OCI-LY1 (cell line): ENCODE data around the gene OR9Q1.

Experiments used
- H2AFZ ChIP-seq: fragments of 200-600 bp; sonication (generic), shearing (Covaris generic); 2 replicates; pipeline ENCODE4 v1.6.0; 2014; ENCODE audit warnings: antibody characterized with exemption, mild to moderate bottlenecking, low read length
- H3F3A ChIP-seq: fragments of 200-600 bp; sonication (generic), shearing (Covaris generic); 2 replicates; pipeline ENCODE4 v1.6.0; 2014; ENCODE audit warnings: mild to moderate bottlenecking, antibody characterized with exemption, low read length, moderate library complexity; ENCODE audit not compliant: insufficient read depth
- H3K27ac ChIP-seq: fragments of 200-600 bp; sonication (generic); 2 replicates; pipeline ENCODE4 v1.5.1; 2014; ENCODE audit warnings: low read length, mixed run types, mild to moderate bottlenecking, low read depth; ENCODE audit not compliant: poor library complexity, severe bottlenecking
- H3K27me3 ChIP-seq: fragments of 200-600 bp; sonication (generic); 2 replicates; pipeline ENCODE4 v1.6.0; 2014; ENCODE audit warnings: antibody characterized with exemption, mild to moderate bottlenecking, low read length, moderate library complexity; ENCODE audit not compliant: insufficient read depth
- H3K36me3 ChIP-seq: fragments of 200-600 bp; sonication (generic); 2 replicates; pipeline ENCODE4 v1.6.1; 2014; ENCODE audit warnings: mild to moderate bottlenecking, antibody characterized with exemption, low read length, moderate library complexity, mixed read lengths; ENCODE audit not compliant: insufficient read depth
- H3K4me1 ChIP-seq: fragments of 200-600 bp; sonication (generic); 2 replicates; pipeline ENCODE4 v1.5.1; 2014; ENCODE audit warnings: mild to moderate bottlenecking, low read length, moderate library complexity; ENCODE audit not compliant: insufficient read depth, severe bottlenecking
- H3K4me2 ChIP-seq: fragments of 200-600 bp; sonication (generic), shearing (Covaris generic); 2 replicates; pipeline ENCODE4 v1.6.1; 2014; ENCODE audit warnings: low read length
- H3K4me3 ChIP-seq: fragments of 200-600 bp; sonication (generic); 2 replicates; pipeline ENCODE4 v1.5.1; 2014; ENCODE audit warnings: low read length, low read depth, mild to moderate bottlenecking, mixed read lengths; ENCODE audit not compliant: poor library complexity, severe bottlenecking
- H3K79me2 ChIP-seq: fragments of 200-600 bp; shearing (Covaris generic); 2 replicates; pipeline ENCODE4 v1.6.1; 2016; ENCODE audit warnings: mixed run types, low read length, mixed read lengths; ENCODE audit not compliant: insufficient read depth
- H3K9ac ChIP-seq: fragments of 200-600 bp; sonication (generic), shearing (Covaris generic); 2 replicates; pipeline ENCODE4 v1.6.1; 2014; ENCODE audit warnings: mild to moderate bottlenecking, low read length, mixed read lengths
- H3K9me2 ChIP-seq: fragments of 200-600 bp; sonication (generic), shearing (Covaris generic); 2 replicates; pipeline ENCODE4 v1.6.1; 2014; ENCODE audit warnings: low read depth, mild to moderate bottlenecking, low read length, mixed read lengths
- H3K9me3 ChIP-seq: fragments of 200-600 bp; shearing (Covaris generic); 2 replicates; pipeline ENCODE4 v1.6.1; 2014; ENCODE audit warnings: low read length, mixed read lengths
- H4K20me1 ChIP-seq: fragments of 200-600 bp; sonication (generic), shearing (Covaris generic); 2 replicates; pipeline ENCODE4 v1.6.0; 2016; ENCODE audit warnings: mild to moderate bottlenecking, low read length; ENCODE audit not compliant: insufficient read depth
- EZH2 ChIP-seq: fragments of 200-600 bp; sonication (generic), shearing (Covaris generic); IDR thresholded peaks from 2 replicates; pipeline ENCODE4 v1.8.0; 2017; ENCODE audit warnings: borderline replicate concordance, mixed run types, mild to moderate bottlenecking, antibody characterized with exemption, low read length, moderate library complexity, mixed read lengths
- TF ChIP-seq, protein P1 (sequence below): fragments of 200-600 bp; sonication (generic), shearing (Covaris generic); IDR thresholded peaks from 2 replicates; pipeline ENCODE4 v1.5.1; 2017; ENCODE audit warnings: mild to moderate bottlenecking, antibody characterized with exemption, low read length, moderate library complexity, mixed read lengths

The OR9Q1 gene

DNA sequence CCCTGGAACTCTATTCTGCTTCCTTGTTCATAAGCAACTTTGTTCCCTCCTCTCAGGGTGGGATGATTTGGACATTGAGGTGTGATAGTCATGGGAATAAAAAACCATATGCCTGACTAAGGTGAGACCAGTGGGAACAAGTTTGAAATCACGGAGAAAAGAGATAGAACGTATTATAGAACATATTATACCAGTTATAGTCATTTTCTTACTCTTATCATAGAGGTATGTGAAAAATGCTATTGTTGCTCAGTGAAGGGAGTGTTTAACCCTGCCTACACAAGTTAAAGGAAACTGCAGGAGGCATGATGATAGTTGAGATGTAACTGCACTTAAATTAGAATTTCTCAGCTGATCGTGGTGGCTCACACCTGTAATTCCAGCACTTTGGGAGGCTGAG, 22.6 kb downstream of the OR9Q1 start:
- H3K27me3 ChIP-seq: no peaks in the 10 kb centered on the region
- no peaks in the 10 kb centered on the region for H3K79me2 ChIP-seq
- H3K9me2 ChIP-seq: no peaks in the 10 kb centered on the region
- H3K36me3 ChIP-seq: no peaks in the 10 kb centered on the region
- H3K9ac ChIP-seq: no peak overlapping the region
- H3K4me2 ChIP-seq: no peak overlapping the region
- H3F3A ChIP-seq: no peaks in the 10 kb centered on the region
- H4K20me1 ChIP-seq: no peaks in the 10 kb centered on the region
- no peaks in the 10 kb centered on the region for H3K9me3 ChIP-seq
- no peak overlapping the region for H2AFZ ChIP-seq
- no peak overlapping the region for H3K4me3 ChIP-seq
- no peak overlapping the region for H3K27ac ChIP-seq
- TF ChIP-seq EZH2: no peak
- TF ChIP-seq, protein P1, sequence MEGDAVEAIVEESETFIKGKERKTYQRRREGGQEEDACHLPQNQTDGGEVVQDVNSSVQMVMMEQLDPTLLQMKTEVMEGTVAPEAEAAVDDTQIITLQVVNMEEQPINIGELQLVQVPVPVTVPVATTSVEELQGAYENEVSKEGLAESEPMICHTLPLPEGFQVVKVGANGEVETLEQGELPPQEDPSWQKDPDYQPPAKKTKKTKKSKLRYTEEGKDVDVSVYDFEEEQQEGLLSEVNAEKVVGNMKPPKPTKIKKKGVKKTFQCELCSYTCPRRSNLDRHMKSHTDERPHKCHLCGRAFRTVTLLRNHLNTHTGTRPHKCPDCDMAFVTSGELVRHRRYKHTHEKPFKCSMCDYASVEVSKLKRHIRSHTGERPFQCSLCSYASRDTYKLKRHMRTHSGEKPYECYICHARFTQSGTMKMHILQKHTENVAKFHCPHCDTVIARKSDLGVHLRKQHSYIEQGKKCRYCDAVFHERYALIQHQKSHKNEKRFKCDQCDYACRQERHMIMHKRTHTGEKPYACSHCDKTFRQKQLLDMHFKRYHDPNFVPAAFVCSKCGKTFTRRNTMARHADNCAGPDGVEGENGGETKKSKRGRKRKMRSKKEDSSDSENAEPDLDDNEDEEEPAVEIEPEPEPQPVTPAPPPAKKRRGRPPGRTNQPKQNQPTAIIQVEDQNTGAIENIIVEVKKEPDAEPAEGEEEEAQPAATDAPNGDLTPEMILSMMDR: no peak
- no peaks in the 10 kb centered on the region for H3K4me1 ChIP-seq

- Histone ChIP-seq H3F3A (no peaks in the 10 kb centered on the region), H3K79me2 (no peaks in the 10 kb centered on the region), H3K4me2 (no peak overlapping the region), H3K4me1 (no peaks in the 10 kb centered on the region), H3K27ac (no peak overlapping the region), H3K9me2 (no peaks in the 10 kb centered on the region), H2AFZ (no peak overlapping the region), H4K20me1 (no peaks in the 10 kb centered on the region), H3K27me3 (no peaks in the 10 kb centered on the region), H3K9ac (no peak overlapping the region), H3K9me3 (no peaks in the 10 kb centered on the region), H3K4me3 (no peak overlapping the region), H3K36me3 (no peaks in the 10 kb centered on the region)
- TF ChIP-seq, protein P1: no peak
- no peak for TF ChIP-seq EZH2
Measured at GRCh38 chr11:58047818-58048217, 24.1 kb downstream of the OR9Q1 start.

GRCh38 chr11:58055806-58056401, 32.2 kb downstream of the OR9Q1 start:
- H2AFZ ChIP-seq: no peak overlapping the region
- H3K27me3 ChIP-seq: no peaks in the 10 kb centered on the region
- H3K9ac ChIP-seq: no peak overlapping the region
- no peaks in the 10 kb centered on the region for H3K9me3 ChIP-seq
- H3F3A ChIP-seq: no peaks in the 10 kb centered on the region
- H3K4me3 ChIP-seq: no peak overlapping the region
- TF ChIP-seq, protein P1: no peak
- TF ChIP-seq EZH2: no peak
- no peaks in the 10 kb centered on the region for H3K79me2 ChIP-seq
- no peaks in the 10 kb centered on the region for H4K20me1 ChIP-seq
- H3K4me1 ChIP-seq: no peaks in the 10 kb centered on the region
- no peaks in the 10 kb centered on the region for H3K9me2 ChIP-seq
- no peak overlapping the region for H3K27ac ChIP-seq
- no peaks in the 10 kb centered on the region for H3K36me3 ChIP-seq
- H3K4me2 ChIP-seq: no peak overlapping the region
